GM21529 (cell line): ENCODE data around the gene KBTBD12.

Source experiments
- ATAC-seq: cut with Tn5 transposase; IDR thresholded peaks from one replicate; pipeline ENCODE4 v1.9.1; 2021; ENCODE audit not compliant: unreplicated experiment

KBTBD12 gene

GRCh38 chr3:127984241-127984975 is 69.4 kb downstream of the KBTBD12 start:
- ATAC-seq = no peak

DNA sequence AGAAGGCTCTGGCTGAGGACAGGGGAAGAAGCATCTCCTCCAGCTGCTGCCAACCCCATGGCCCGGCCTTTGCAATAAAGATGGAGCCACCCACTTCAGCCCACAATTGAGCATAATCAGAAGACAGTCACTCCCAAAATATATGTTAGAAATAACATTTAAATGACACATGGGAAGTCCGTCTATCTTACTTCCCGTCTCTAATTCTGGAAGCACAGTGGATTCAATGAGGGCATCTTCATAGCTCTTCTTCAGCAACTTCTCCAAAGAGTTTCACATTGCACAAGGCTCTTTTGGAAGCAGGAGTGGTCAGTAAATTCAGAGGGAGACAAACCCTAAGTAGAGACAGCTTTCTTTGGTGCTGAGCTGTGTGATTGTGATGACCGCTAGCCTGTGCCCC is 70.2 kb downstream of the KBTBD12 start:
- ATAC-seq = no peak

- no peak for ATAC-seq
Measured at GRCh38 chr3:127985655-127986225, 70.7 kb downstream of the KBTBD12 start.

- no peak for ATAC-seq
Measured at GRCh38 chr3:127986803-127987202, 71.8 kb downstream of the KBTBD12 start.

DNA sequence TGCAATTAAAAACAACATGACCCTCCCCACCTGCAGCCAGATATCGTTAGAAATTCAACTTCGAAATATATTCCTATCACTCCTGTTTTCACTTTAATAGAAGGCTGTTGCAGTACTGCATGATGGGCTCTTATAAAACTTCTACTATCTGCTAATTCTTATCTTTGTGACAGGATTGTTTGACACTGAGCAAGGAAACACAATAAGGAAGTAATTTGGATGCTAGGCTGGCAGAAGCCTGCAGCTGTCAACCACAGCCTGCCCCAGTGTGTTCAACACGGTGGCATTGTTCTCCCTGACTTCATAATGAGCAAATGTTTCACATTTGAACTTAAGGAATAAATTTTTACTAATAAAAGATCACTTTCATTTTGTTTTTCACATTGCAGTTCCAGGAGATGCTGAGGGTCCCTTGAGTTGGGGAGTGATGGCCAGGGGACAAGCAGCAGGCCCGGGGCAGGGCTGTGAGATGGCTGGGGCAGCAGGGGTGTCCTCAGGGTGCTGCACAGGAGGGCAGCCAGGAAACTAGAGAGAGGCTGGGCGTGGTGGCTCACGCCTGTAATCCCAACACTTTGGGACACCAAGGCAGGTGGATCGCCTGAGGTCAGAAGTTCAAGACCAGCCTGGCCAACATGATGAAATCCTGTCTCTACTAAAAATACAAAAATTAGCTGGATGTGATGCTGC is 72.4 kb downstream of the KBTBD12 start:
- no peak for ATAC-seq

DNA sequence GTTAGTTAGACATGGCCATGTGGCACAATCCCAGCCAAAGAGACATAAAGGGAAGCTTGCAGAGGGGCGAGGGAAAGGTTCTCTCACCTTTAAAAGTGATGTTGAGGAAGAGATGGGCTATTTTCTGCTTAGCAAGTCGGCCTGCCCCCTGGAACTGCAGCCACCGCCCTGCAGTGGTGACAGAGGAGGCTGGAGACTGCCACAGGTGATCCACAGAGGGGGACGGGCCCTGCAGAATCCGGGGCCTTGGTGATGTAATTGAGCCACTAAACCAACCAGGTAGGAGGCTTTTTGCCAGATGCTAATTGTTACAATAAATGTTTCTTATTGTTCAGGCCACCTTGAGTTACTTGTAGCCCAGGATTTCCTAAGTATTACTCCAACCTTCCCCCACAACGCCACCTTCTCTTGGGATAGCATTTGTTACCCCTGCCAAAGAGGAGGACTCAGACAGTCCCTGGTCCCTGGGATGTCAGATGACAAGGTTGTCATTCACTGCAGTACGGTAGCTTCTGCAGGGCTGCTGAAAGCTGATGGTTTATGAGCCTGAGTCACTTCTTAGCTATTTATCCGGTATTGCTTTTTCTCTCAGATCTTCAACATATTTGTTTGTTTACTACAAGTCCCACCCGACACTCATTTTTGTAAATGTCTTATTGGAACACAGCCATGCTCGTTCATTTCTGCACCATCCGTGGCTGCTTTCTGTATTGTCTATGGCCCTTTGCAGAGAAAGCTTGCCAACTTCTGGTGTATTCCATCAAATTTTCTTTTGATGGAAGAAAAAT is 73.9 kb downstream of the KBTBD12 start:
- no peak for ATAC-seq

DNA sequence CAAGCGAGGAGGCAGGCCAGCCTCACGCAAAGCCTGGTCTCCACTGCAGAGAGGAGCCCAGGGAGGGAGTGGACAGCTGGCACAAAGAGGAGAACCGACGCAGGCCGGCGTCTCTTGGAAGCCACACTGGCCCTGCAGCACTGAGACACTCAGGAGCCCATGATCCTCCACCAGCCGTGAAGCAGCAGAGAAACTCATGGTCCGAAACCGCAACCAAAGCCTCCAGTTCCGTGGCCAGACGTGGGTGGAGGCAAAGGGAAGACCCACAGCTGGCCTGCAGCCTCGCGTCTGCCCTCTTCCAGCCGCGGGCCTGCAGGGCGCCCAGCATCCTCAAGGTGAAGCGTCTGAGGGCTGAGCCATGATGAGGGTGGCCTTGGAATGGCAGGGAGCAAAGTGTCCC is 75.0 kb downstream of the KBTBD12 start:
- ATAC-seq = no peak

- no peak for ATAC-seq
Measured at GRCh38 chr3:127990461-127990860, 75.4 kb downstream of the KBTBD12 start.

- no peak for ATAC-seq
Measured at GRCh38 chr3:127991251-127991650, 76.2 kb downstream of the KBTBD12 start.

GRCh38 chr3:127991681-127992080 is 76.6 kb downstream of the KBTBD12 start:
- no peak for ATAC-seq

GRCh38 chr3:127992127-127992526 is 77.1 kb downstream of the KBTBD12 start:
- no peak for ATAC-seq

DNA sequence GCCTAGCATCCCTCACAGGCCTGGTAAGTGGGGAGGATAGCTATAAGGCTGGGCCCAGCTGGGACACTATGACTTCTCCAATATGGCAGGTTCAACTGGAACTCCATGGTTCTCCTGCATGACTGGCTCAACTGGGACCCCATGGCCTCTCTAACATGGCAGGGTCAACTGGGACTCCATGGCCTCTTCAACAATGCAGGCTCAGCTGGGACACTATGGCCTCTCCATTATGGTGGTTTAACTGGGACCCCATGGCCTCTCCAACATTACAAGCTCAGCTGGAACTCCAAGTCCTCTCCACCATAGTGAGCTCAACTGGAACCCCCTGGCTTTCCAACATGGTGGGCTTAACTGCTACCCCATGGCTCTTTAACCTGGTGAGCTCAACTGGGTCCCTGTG is 79.0 kb downstream of the KBTBD12 start:
- no peak for ATAC-seq

- ATAC-seq = no peak
Measured at GRCh38 chr3:127997016-127997415, 82.0 kb downstream of the KBTBD12 start.

- ATAC-seq = no peak
Measured at GRCh38 chr3:127997961-127998360, 82.9 kb downstream of the KBTBD12 start.

GRCh38 chr3:127998596-127998995 is 83.6 kb downstream of the KBTBD12 start:
- no peak for ATAC-seq

DNA sequence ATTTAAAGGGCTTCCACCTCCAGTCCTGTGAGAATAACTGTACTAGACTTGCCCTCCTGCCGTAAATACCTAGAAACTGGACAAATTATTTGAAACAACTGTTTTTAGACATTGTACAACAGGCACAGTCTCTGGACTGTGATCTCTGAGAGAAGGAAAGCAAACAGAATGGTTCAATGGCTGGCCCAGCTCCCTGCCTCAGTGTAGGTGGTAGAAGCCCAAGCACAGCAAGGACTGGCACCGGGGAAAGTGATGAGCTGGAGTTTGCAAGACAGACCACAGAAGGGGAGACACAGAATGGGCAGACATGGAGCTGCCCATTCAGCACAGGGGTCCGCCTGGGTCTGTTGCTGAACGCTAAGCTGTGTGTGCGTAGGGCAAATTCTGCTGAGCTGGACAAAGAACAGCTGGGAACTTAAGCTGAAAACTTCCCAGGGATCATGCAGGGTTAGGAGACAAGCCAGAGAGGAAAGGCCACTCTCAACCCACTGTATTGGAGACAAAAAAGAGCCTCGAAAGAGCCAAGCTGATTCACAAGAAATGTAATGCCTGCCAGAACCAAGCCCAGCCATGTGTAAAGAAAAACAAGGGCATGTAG is 84.6 kb downstream of the KBTBD12 start:
- ATAC-seq = no peak

DNA sequence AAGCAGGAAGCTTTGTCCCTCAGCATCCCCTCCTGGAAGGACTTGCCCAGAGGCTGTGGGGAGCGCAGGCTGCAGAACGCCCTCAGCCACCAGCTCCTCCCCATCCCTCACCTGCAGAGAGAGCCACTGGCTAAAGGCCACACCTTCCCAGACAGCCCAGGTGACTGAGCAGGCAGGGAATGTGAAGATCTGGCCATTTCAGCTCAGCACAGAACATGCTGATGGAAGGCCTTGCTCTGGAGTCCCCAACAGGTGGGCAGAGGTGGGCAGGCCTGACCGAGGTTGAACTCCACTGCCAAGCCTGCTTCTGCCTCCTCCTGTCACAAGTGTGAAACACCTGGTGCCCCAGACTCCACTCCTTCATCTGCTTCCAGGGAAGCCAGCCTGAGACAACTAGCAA is 86.5 kb downstream of the KBTBD12 start:
- no peak for ATAC-seq

DNA sequence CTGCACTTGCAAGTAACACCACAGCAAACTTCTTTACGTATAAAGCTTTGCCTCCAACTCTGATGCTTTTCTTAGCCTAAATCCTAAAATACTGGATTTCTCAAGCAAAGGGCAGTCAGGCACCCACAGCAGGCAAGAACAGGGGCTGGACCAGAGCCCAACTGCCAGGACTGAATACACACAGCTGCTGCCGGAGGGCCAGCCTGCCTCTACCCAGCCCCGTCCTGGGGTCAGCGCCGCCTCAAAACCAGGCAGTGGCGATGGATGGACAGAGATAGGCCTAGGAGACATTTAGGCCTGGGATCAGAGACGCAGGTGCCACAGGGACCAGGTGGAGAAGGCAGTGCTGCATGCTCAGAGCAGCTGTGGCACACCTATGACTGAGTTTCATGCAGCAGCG is 89.6 kb downstream of the KBTBD12 start:
- ATAC-seq = no peak

GRCh38 chr3:128006061-128007032 is 91.3 kb downstream of the KBTBD12 start:
- ATAC-seq = no peak

DNA sequence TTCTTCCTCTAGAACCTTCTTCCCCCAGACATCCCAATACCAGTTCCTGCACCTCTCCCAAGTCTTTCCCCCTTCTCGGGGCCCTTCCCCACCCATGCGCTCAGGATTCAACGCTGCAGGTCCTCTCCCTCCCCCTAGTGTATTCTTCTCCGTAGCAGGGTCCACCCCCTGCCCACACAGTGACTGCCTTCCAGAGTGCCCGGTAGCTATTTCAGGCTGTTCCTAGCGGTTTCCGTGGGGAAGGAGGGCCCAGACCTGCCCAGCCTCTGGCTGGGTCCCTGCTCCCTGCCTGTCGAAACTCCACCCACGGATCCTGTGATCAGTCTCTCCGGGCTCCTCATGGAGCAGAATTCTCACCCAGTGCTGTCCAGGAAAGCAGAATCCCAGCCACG is 92.0 kb downstream of the KBTBD12 start:
- ATAC-seq = no peak
